BLaER1 (cell line): ENCODE measurements around the gene TUBA8.

Source experiments
- H3K27ac ChIP-seq: shearing (Covaris generic); formaldehyde crosslinking; 2 replicates; pipeline ENCODE4 v1.8.1; 2022
- H3K27me3 ChIP-seq: shearing (Covaris generic); formaldehyde crosslinking; 2 replicates; pipeline ENCODE4 v1.8.1; 2022
- H3K36me3 ChIP-seq: shearing (Covaris generic); formaldehyde crosslinking; 2 replicates; pipeline ENCODE4 v1.8.1; 2022
- H3K4me1 ChIP-seq: shearing (Covaris generic); formaldehyde crosslinking; 2 replicates; pipeline ENCODE4 v1.8.1; 2022
- H3K4me2 ChIP-seq: shearing (Covaris generic); formaldehyde crosslinking; 2 replicates; pipeline ENCODE4 v1.8.1; 2022
- H3K4me3 ChIP-seq: shearing (Covaris generic); formaldehyde crosslinking; 2 replicates; pipeline ENCODE4 v1.8.1; 2022
- H3K9ac ChIP-seq: shearing (Covaris generic); formaldehyde crosslinking; 2 replicates; pipeline ENCODE4 v1.8.1; 2022
- H3K9me3 ChIP-seq: shearing (Covaris generic); formaldehyde crosslinking; 2 replicates; pipeline ENCODE4 v1.8.1; 2022
- H4K20me1 ChIP-seq: shearing (Covaris generic); formaldehyde crosslinking; 2 replicates; pipeline ENCODE4 v1.8.1; 2022
- Cebpa-rat ChIP-seq: shearing (Covaris generic); IDR thresholded peaks from 2 replicates; pipeline ENCODE4 v1.8.1; 2022

Gene TUBA8

DNA sequence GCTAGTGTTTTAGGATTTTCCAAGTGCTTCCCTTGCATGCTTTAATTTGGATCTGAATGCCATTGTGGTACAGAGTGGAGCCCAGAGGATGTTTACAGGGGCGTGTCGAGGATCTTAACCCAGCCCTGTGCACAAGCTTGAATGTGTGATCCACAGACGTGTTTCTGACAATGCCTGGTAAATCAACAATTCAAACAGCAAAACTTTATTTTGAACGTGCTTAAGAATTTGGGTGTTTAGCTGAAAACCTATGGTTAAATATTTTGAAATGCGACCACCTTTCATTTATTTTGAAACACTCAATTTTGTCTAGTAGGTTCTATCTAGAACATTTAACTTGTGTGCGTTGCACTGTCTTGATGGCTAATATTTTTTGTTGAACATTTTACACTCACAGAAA is 1.8 kb downstream of the TUBA8 start:
- Histone ChIP-seq H3K27ac (no peak overlapping the region), H3K36me3 (no peaks in the 10 kb centered on the region), H3K9me3 (peaks cover 17% of the 10 kb centered on the region), H3K27me3 (peaks cover 37% of the 10 kb centered on the region), H3K4me2 (peak overlapping the region; percentile 96), H3K9ac (no peak overlapping the region), H3K4me1 (peaks cover 81% of the 10 kb centered on the region), H3K4me3 (no peak overlapping the region), H4K20me1 (peaks cover 53% of the 10 kb centered on the region)
- TF ChIP-seq Cebpa-rat: no peak

- peak overlapping the region; percentile 36 for H3K9ac ChIP-seq
- no peak for TF ChIP-seq Cebpa-rat
- peak overlapping the region; percentile 46 for H3K4me3 ChIP-seq
- peaks cover 3% of the 10 kb centered on the region for H3K9me3 ChIP-seq
- peaks cover 53% of the 10 kb centered on the region for H4K20me1 ChIP-seq
- peak overlapping the region; percentile 65 for H3K27ac ChIP-seq
- peaks cover 32% of the 10 kb centered on the region for H3K27me3 ChIP-seq
- peak overlapping the region; percentile 96 for H3K4me2 ChIP-seq
- peaks cover 95% of the 10 kb centered on the region for H3K4me1 ChIP-seq
- H3K36me3 ChIP-seq: no peaks in the 10 kb centered on the region
Observed at GRCh38 chr22:18113680-18114394, 3.2 kb downstream of the TUBA8 start.

- H3K9ac ChIP-seq: peak overlapping the region; percentile 36; the same call in 1 of the 2 replicates
- peaks cover 99% of the 10 kb centered on the region for H3K4me1 ChIP-seq
- peak overlapping the region; percentile 46; the same call in 1 of the 2 replicates for H3K4me3 ChIP-seq
- peak overlapping the region; percentile 65 for H3K27ac ChIP-seq
- no peaks in the 10 kb centered on the region for H3K36me3 ChIP-seq
- peaks cover 30% of the 10 kb centered on the region for H3K27me3 ChIP-seq
- no peak for TF ChIP-seq Cebpa-rat
- H4K20me1 ChIP-seq: peaks cover 53% of the 10 kb centered on the region
- H3K9me3 ChIP-seq: no peaks in the 10 kb centered on the region
- H3K4me2 ChIP-seq: peak overlapping the region; percentile 96
Observed at GRCh38 chr22:18114495-18114894, 3.9 kb downstream of the TUBA8 start.

GRCh38 chr22:18114976-18115652 is 4.5 kb downstream of the TUBA8 start:
- H3K4me3 ChIP-seq: 0 out of 2 replicates have a peak overlapping the region, but pooled peaks have one; percentile 46
- TF ChIP-seq Cebpa-rat: no peak
- no peaks in the 10 kb centered on the region for H3K36me3 ChIP-seq
- H3K4me1 ChIP-seq: peaks cover 99% of the 10 kb centered on the region
- peaks cover 47% of the 10 kb centered on the region for H4K20me1 ChIP-seq
- H3K27me3 ChIP-seq: peaks cover 24% of the 10 kb centered on the region
- peak overlapping the region; percentile 65 for H3K27ac ChIP-seq
- H3K9ac ChIP-seq: no peak overlapping the region; the same call in 1 of the 2 replicates
- peak overlapping the region; percentile 96 for H3K4me2 ChIP-seq
- H3K9me3 ChIP-seq: no peaks in the 10 kb centered on the region

- H3K4me3 ChIP-seq: no peak overlapping the region
- peaks cover 41% of the 10 kb centered on the region for H4K20me1 ChIP-seq
- no peak for TF ChIP-seq Cebpa-rat
- 0 out of 2 replicates have a peak overlapping the region, but pooled peaks have one; percentile 65 for H3K27ac ChIP-seq
- H3K9ac ChIP-seq: no peak overlapping the region
- no peaks in the 10 kb centered on the region for H3K36me3 ChIP-seq
- H3K4me1 ChIP-seq: peaks cover 100% of the 10 kb centered on the region
- peak overlapping the region; percentile 96 for H3K4me2 ChIP-seq
- H3K9me3 ChIP-seq: no peaks in the 10 kb centered on the region
- peaks cover 17% of the 10 kb centered on the region for H3K27me3 ChIP-seq
Observed at GRCh38 chr22:18115906-18116371, 5.3 kb downstream of the TUBA8 start.

- Histone ChIP-seq H4K20me1 (peaks cover 34% of the 10 kb centered on the region), H3K27ac (no peak overlapping the region), H3K4me3 (no peak overlapping the region), H3K27me3 (peaks cover 10% of the 10 kb centered on the region), H3K9ac (no peak overlapping the region), H3K36me3 (peaks cover 4% of the 10 kb centered on the region; the same call in 1 of the 2 replicates), H3K4me1 (peaks cover 100% of the 10 kb centered on the region), H3K9me3 (no peaks in the 10 kb centered on the region), H3K4me2 (peak overlapping the region; percentile 96)
- no peak for TF ChIP-seq Cebpa-rat
Observed at GRCh38 chr22:18116634-18117033, 6.0 kb downstream of the TUBA8 start.

GRCh38 chr22:18118345-18118915 is 7.8 kb downstream of the TUBA8 start:
- Histone ChIP-seq H3K4me3 (no peak overlapping the region), H4K20me1 (peaks cover 16% of the 10 kb centered on the region), H3K9me3 (no peaks in the 10 kb centered on the region), H3K4me2 (peak overlapping the region; percentile 90), H3K27ac (peak overlapping the region; percentile 62; the same call in 1 of the 2 replicates), H3K27me3 (peaks cover under 1% of the 10 kb centered on the region; the same call in 1 of the 2 replicates), H3K4me1 (peaks cover 91% of the 10 kb centered on the region), H3K9ac (no peak overlapping the region), H3K36me3 (peaks cover 17% of the 10 kb centered on the region; the same call in 1 of the 2 replicates)
- TF ChIP-seq Cebpa-rat: no peak

DNA sequence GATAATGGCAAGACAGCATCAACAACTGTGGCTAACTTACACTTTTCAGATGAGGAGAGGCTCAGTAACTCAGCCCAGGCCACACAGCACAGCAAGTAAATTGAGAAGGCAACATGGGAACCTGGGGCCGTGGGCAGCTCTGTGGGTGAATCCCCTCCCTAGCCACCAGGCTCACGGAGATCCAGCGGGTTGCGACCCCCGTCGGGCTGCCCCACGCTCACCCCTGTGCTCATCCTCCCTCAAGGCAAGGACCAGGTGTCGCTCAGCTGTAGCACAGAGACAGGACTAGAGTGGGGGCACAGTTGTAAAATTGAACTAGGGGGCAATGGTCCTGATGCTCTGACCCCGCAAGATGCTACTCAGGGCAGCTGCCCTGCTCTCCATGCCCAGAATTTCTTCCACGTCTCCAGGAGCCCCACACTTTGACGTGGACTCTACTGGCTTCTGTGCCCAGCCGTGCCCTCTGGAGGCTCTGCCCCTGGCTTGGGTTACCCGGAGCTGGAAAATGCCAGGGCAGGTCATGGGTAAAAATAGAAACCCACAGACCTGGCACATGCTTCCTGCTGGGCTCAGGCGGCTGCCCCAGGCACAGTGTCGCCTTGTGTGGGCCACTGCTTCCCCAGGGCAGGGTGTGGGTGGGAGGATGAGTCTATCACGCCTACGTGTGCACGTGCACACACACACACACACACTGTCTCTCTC is 9.0 kb downstream of the TUBA8 start:
- peak overlapping the region; percentile 62 for H3K27ac ChIP-seq
- no peak for TF ChIP-seq Cebpa-rat
- H3K9me3 ChIP-seq: no peaks in the 10 kb centered on the region
- H3K36me3 ChIP-seq: peaks cover 27% of the 10 kb centered on the region; the same call in 1 of the 2 replicates
- peaks cover 5% of the 10 kb centered on the region for H4K20me1 ChIP-seq
- peak overlapping the region; percentile 21; the same call in 1 of the 2 replicates for H3K9ac ChIP-seq
- peak overlapping the region; percentile 90 for H3K4me2 ChIP-seq
- peaks cover 79% of the 10 kb centered on the region for H3K4me1 ChIP-seq
- H3K27me3 ChIP-seq: no peaks in the 10 kb centered on the region
- H3K4me3 ChIP-seq: 0 out of 2 replicates have a peak overlapping the region, but pooled peaks have one; percentile 26

DNA sequence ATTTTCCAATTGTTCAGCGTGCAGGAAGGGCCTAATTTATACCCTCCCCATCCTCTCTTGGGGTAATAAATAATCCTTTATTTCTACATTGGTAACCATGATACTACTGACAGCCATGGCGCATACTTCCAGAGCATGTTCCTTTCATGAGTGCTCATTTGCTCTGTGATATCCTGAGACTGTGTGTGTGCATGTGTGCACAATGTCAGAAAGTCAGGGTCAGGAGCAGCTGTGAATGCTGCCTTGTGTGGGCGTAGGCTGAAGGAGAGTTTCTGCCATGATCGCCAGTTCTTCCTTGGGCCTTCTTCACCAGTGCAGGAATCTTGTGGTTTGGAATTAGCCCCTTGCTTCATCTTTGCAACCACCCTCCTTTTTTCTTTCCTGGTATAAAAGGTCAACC is 10.2 kb downstream of the TUBA8 start:
- Histone ChIP-seq H3K4me3 (no peak overlapping the region), H3K27ac (no peak overlapping the region), H4K20me1 (no peaks in the 10 kb centered on the region), H3K4me2 (peak overlapping the region; percentile 90), H3K36me3 (peaks cover 28% of the 10 kb centered on the region; the same call in 1 of the 2 replicates), H3K4me1 (peaks cover 66% of the 10 kb centered on the region), H3K9me3 (no peaks in the 10 kb centered on the region), H3K27me3 (no peaks in the 10 kb centered on the region), H3K9ac (no peak overlapping the region)
- TF ChIP-seq Cebpa-rat: no peak
